H9 (cell line): Measurements from ENCODE around the gene ROBO1. TPM values are rescaled to one million over a fixed set of nuclear protein-coding genes. Genes with fewer than 3 reads are reported as not detected.

ENCODE experiments used
- DNase-seq: peaks from one replicate; pipeline ENCODE4 v3.0.0-alpha.2; 2017
- H2AFZ ChIP-seq: one replicate; pipeline ENCODE4 v1.6.1; 2013; ENCODE audit warnings: mild to moderate bottlenecking, low read length, control low read depth, moderate library complexity
- H2AK5ac ChIP-seq: 2 replicates; pipeline ENCODE4 v1.6.1; 2013; ENCODE audit warnings: low read length, control low read depth, mixed read lengths; ENCODE audit not compliant: insufficient read length
- H2BK120ac ChIP-seq: one replicate; pipeline ENCODE4 v1.6.1; 2013; ENCODE audit warnings: low read depth, mild to moderate bottlenecking, low read length, control low read depth, inconsistent platforms; ENCODE audit not compliant: poor library complexity, severe bottlenecking
- H2BK12ac ChIP-seq: 2 replicates; pipeline ENCODE4 v1.6.1; 2013; ENCODE audit warnings: low read length, control low read depth, mixed read lengths, low read depth; ENCODE audit not compliant: insufficient read length
- H2BK15ac ChIP-seq: 2 replicates; pipeline ENCODE4 v1.6.1; 2013; ENCODE audit warnings: low read depth, low read length, control low read depth
- H2BK20ac ChIP-seq: one replicate; pipeline ENCODE4 v1.6.1; 2013; ENCODE audit warnings: low read depth, mild to moderate bottlenecking, low read length, control low read depth, inconsistent platforms; ENCODE audit not compliant: poor library complexity, severe bottlenecking
- H2BK5ac ChIP-seq: 2 replicates; pipeline ENCODE4 v1.6.1; 2013; ENCODE audit warnings: low read length, control low read depth, mixed read lengths; ENCODE audit not compliant: insufficient read length
- H3K14ac ChIP-seq: 2 replicates; pipeline ENCODE4 v1.6.1; 2013; ENCODE audit warnings: low read length, control low read depth; ENCODE audit not compliant: insufficient read depth
- H3K18ac ChIP-seq: 2 replicates; pipeline ENCODE4 v1.6.1; 2013; ENCODE audit warnings: low read depth, mild to moderate bottlenecking, mixed read lengths, low read length, control low read depth; ENCODE audit not compliant: insufficient read length
- H3K23ac ChIP-seq: 2 replicates; pipeline ENCODE4 v1.6.1; 2013; ENCODE audit warnings: low read length, control low read depth, mixed read lengths, low read depth; ENCODE audit not compliant: insufficient read length
- H3K23me2 ChIP-seq: 2 replicates; pipeline ENCODE4 v1.6.1; 2013; ENCODE audit warnings: low read depth, mild to moderate bottlenecking, mixed read lengths, low read length, control low read depth; ENCODE audit not compliant: insufficient read length, poor library complexity, severe bottlenecking
- H3K27ac ChIP-seq: 2 replicates; pipeline ENCODE4 v1.5.1; 2013; ENCODE audit warnings: low read length, control low read depth, mixed read lengths, low read depth; ENCODE audit not compliant: insufficient read length
- H3K27me3 ChIP-seq: 2 replicates; pipeline ENCODE4 v1.6.1; 2013; ENCODE audit warnings: low read length, control low read depth, inconsistent platforms; ENCODE audit not compliant: insufficient read depth
- H3K4ac ChIP-seq: 2 replicates; pipeline ENCODE4 v1.6.1; 2013; ENCODE audit warnings: low read depth, mild to moderate bottlenecking, control low read depth, inconsistent platforms, low read length, moderate library complexity
- H3K4me1 ChIP-seq: 2 replicates; pipeline ENCODE4 v1.6.1; 2013; ENCODE audit warnings: low read length, control low read depth, inconsistent platforms; ENCODE audit not compliant: insufficient read depth
- H3K4me2 ChIP-seq: 2 replicates; pipeline ENCODE4 v1.6.1; 2013; ENCODE audit warnings: low read length, control low read depth, mixed read lengths; ENCODE audit not compliant: insufficient read length, insufficient read depth
- H3K56ac ChIP-seq: 2 replicates; pipeline ENCODE4 v1.6.1; 2013; ENCODE audit warnings: low read depth, mild to moderate bottlenecking, mixed read lengths, low read length, control low read depth; ENCODE audit not compliant: insufficient read length
- H3K79me1 ChIP-seq: 2 replicates; pipeline ENCODE4 v1.6.1; 2013; ENCODE audit warnings: low read depth, mild to moderate bottlenecking, moderate library complexity, low read length, control low read depth, inconsistent platforms; ENCODE audit not compliant: insufficient read depth, poor library complexity, severe bottlenecking
- H3K79me2 ChIP-seq: 2 replicates; pipeline ENCODE4 v1.6.1; 2013; ENCODE audit warnings: low read length, control low read depth, inconsistent platforms; ENCODE audit not compliant: insufficient read depth
- H3K9ac ChIP-seq: 2 replicates; pipeline ENCODE4 v1.6.1; 2013; ENCODE audit warnings: low read length, control low read depth, mixed read lengths; ENCODE audit not compliant: insufficient read length; ENCODE audit errors: extremely low read depth
- H3K9me3 ChIP-seq: one replicate; pipeline ENCODE4 v1.6.1; 2013; ENCODE audit warnings: low read depth, low read length, inconsistent platforms; ENCODE audit not compliant: control insufficient read depth
- H3T11ph ChIP-seq: one replicate; pipeline ENCODE4 v1.6.1; 2013; ENCODE audit warnings: mild to moderate bottlenecking, low read length, control low read depth, inconsistent platforms
- H4K20me1 ChIP-seq: one replicate; pipeline ENCODE4 v1.6.1; 2013; ENCODE audit not compliant: control insufficient read depth, insufficient read length, insufficient read depth
- H4K5ac ChIP-seq: 2 replicates; pipeline ENCODE4 v1.6.1; 2013; ENCODE audit warnings: low read depth, mild to moderate bottlenecking, mixed read lengths, low read length, control low read depth; ENCODE audit not compliant: insufficient read length
- H4K8ac ChIP-seq: replicated peaks from 2 replicates; pipeline ENCODE4 v1.6.1; 2013; ENCODE audit warnings: low read length, control low read depth, mixed read lengths, low read depth; ENCODE audit not compliant: insufficient read length
- H4K91ac ChIP-seq: 2 replicates; pipeline ENCODE4 v1.6.1; 2013; ENCODE audit warnings: low read depth, mild to moderate bottlenecking, moderate library complexity, mixed read lengths, low read length, control low read depth; ENCODE audit not compliant: insufficient read length
- H3K27ac Mint-ChIP-seq, 3 experiments: 2 replicates in 2 of 3; 3 replicates in 1 of 3; pipeline ENCODE4 v1.8.0; 2020 to 2021; ENCODE audit warnings: mixed read lengths in 3 of 3, mild to moderate bottlenecking in 1 of 3, moderate library complexity in 1 of 3
- H3K27me3 Mint-ChIP-seq: 2 replicates; pipeline ENCODE4 v1.8.0; 2021; ENCODE audit warnings: low read depth, mild to moderate bottlenecking, moderate library complexity, mixed read lengths
- H3K36me3 Mint-ChIP-seq, 3 experiments: 2 replicates in 2 of 3; 3 replicates in 1 of 3; pipeline ENCODE4 v1.8.0; 2020 to 2021; ENCODE audit warnings: low read depth in 3 of 3, mixed read lengths in 3 of 3; ENCODE audit not compliant: insufficient read depth in 1 of 3
- H3K4me1 Mint-ChIP-seq, 2 experiments: 2 replicates each; pipeline ENCODE4 v1.8.0; 2020; ENCODE audit warnings: mixed read lengths in 2 of 2
- H3K4me3 Mint-ChIP-seq, 2 experiments: 2 replicates in 1 of 2; 3 replicates in 1 of 2; pipeline ENCODE4 v1.8.0; 2020 to 2021; ENCODE audit warnings: mild to moderate bottlenecking in 2 of 2, mixed read lengths in 2 of 2, moderate library complexity in 1 of 2
- H3K9me3 Mint-ChIP-seq, 2 experiments: 2 replicates in 1 of 2; 3 replicates in 1 of 2; pipeline ENCODE4 v1.8.0; 2020; ENCODE audit warnings: mild to moderate bottlenecking in 2 of 2, mixed read lengths in 2 of 2, moderate library complexity in 1 of 2
- WGBS: extraction: QIAGEN DNeasy Blood & Tissue Kit; methylation state at CpG from one replicate; pipeline ENCODE4 v1.1.7; 2013; ENCODE audit warnings: missing lambda C conversion rate, low lambda C conversion rate, mixed read lengths; ENCODE audit not compliant: insufficient read length; ENCODE audit errors: extremely low coverage; 5-methylcytosine and 5-hydroxymethylcytosine counted together
- total RNA-seq: library from RNA; stranded (reverse); gene quantifications from 2 replicates; pipeline ENCODE4 v1.2.1, GENCODE V29; 2021
- TF ChIP-seq, protein P1 (sequence below): fragments of 200-600 bp; sonication (generic); conservative IDR thresholded peaks from 3 replicates; pipeline ENCODE4 v1.8.0; 2021; ENCODE audit warnings: antibody characterized with exemption, mild to moderate bottlenecking

Gene ROBO1
- total RNA-seq, 1 experiment from 2014 or later, result 62.7 TPM

DNA sequence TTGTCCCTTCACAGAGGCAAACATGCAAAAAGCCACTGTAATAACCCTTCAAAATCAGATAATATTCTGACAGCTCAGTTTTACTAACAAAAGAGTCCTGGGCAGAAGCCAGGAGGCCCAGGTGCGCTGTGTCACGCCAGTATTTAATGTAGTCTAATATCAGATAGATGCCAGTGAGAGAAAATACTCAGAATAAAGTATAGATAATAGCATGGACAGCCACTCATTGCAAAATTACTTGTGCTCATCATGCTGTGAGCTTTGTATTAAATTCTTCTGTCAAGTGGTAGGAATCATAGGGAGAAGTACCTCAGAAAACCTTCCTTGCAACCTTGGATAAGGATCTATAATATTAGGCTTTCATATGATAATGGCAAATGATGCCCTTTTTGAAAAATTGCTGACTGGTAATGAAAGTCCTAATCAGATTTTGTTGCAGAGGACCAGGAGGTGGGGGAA is 1154.3 kb downstream of the ROBO1 start:
- no peaks in the 10 kb centered on the region for H3K79me2 ChIP-seq
- H3K27me3 Mint-ChIP-seq, result no peaks in the 10 kb centered on the region
- H2BK12ac ChIP-seq, result no peak overlapping the region
- no peak overlapping the region for H3K4ac ChIP-seq
- no peaks in the 10 kb centered on the region for H4K20me1 ChIP-seq
- H4K5ac ChIP-seq, result no peak overlapping the region
- H3K18ac ChIP-seq, result no peak overlapping the region
- no peak overlapping the region for H3K4me3 Mint-ChIP-seq
- H2AK5ac ChIP-seq, result no peak overlapping the region
- no peak overlapping the region for H2BK120ac ChIP-seq
- no peak overlapping the region for H3K23ac ChIP-seq
- H3K9me3 ChIP-seq, result no peaks in the 10 kb centered on the region
- H4K8ac ChIP-seq, result no peak overlapping the region
- H3K27me3 ChIP-seq, result no peaks in the 10 kb centered on the region
- H3K4me1 ChIP-seq, result no peaks in the 10 kb centered on the region
- H2BK5ac ChIP-seq, result no peak overlapping the region
- H3K14ac ChIP-seq, result no peak overlapping the region
- H3K27ac Mint-ChIP-seq, result no peak overlapping the region
- TF ChIP-seq, protein P1, sequence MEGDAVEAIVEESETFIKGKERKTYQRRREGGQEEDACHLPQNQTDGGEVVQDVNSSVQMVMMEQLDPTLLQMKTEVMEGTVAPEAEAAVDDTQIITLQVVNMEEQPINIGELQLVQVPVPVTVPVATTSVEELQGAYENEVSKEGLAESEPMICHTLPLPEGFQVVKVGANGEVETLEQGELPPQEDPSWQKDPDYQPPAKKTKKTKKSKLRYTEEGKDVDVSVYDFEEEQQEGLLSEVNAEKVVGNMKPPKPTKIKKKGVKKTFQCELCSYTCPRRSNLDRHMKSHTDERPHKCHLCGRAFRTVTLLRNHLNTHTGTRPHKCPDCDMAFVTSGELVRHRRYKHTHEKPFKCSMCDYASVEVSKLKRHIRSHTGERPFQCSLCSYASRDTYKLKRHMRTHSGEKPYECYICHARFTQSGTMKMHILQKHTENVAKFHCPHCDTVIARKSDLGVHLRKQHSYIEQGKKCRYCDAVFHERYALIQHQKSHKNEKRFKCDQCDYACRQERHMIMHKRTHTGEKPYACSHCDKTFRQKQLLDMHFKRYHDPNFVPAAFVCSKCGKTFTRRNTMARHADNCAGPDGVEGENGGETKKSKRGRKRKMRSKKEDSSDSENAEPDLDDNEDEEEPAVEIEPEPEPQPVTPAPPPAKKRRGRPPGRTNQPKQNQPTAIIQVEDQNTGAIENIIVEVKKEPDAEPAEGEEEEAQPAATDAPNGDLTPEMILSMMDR, result no peak
- no peaks in the 10 kb centered on the region for H3K4me1 Mint-ChIP-seq
- DNase-seq, result no peak
- H2AFZ ChIP-seq, result no peak overlapping the region
- no peak overlapping the region for H3K9ac ChIP-seq
- H3K9me3 Mint-ChIP-seq, result no peaks in the 10 kb centered on the region
- no CpG with 5 or more reads among the region's 2 CpGs for WGBS
- H3K36me3 Mint-ChIP-seq, result peaks cover 2 to 16% (median 10%) of the 10 kb centered on the region in 3 experiments; a peak in 4 of 7 replicates
- H3K56ac ChIP-seq, result no peak overlapping the region
- H3K4me2 ChIP-seq, result no peak overlapping the region
- H3K27ac ChIP-seq, result no peak overlapping the region
- H3K23me2 ChIP-seq, result no peaks in the 10 kb centered on the region
- H3T11ph ChIP-seq, result no peak overlapping the region
- H2BK20ac ChIP-seq, result no peak overlapping the region
- no peak overlapping the region for H4K91ac ChIP-seq
- H3K79me1 ChIP-seq, result no peaks in the 10 kb centered on the region
- H2BK15ac ChIP-seq, result no peak overlapping the region
